Measurements from ENCODE around the gene TIMM22.

The TIMM22 gene

GRCh38 chr17:1021147-1021546, 24.2 kb downstream of the TIMM22 start:
- Histone ChIP-seq H3K36me3 (peaks cover 51% of the 10 kb centered on the region), H3K9me3 (no peaks in the 10 kb centered on the region), H3K4me1 (ENCODE audit: control insufficient read depth in 1 of 2, insufficient read depth in 1 of 2, low read depth in 1 of 2, low read length in 1 of 2) (no peaks in the 10 kb centered on the region), H3K27me3 (no peaks in the 10 kb centered on the region), H3K27ac (no peak overlapping the region), H3K4me3 (ENCODE audit: low read depth in 1 of 2, low read length in 1 of 2) (no peak overlapping the region)
- TF ChIP-seq CTCF (IDR thresholded peaks at IDR 0.05), result no peak

- Histone ChIP-seq H3K27ac (no peak overlapping the region), H3K27me3 (no peaks in the 10 kb centered on the region), H3K4me3 (ENCODE audit: low read depth in 1 of 2, low read length in 1 of 2) (no peak overlapping the region), H3K9me3 (no peaks in the 10 kb centered on the region), H3K36me3 (peaks cover 64% of the 10 kb centered on the region), H3K4me1 (ENCODE audit: control insufficient read depth in 1 of 2, insufficient read depth in 1 of 2, low read depth in 1 of 2, low read length in 1 of 2) (no peaks in the 10 kb centered on the region)
- TF ChIP-seq CTCF (IDR thresholded peaks at IDR 0.05), result no peak
Observed at GRCh38 chr17:1022278-1023024, 25.5 kb downstream of the TIMM22 start.

GRCh38 chr17:1024076-1024475, 27.1 kb downstream of the TIMM22 start:
- TF ChIP-seq CTCF (IDR thresholded peaks at IDR 0.05), result no peak
- H3K9me3 ChIP-seq, result no peaks in the 10 kb centered on the region
- H3K36me3 ChIP-seq, result peaks cover 67% of the 10 kb centered on the region
- H3K4me1 ChIP-seq (ENCODE audit: control insufficient read depth in 1 of 2, insufficient read depth in 1 of 2, low read depth in 1 of 2, low read length in 1 of 2), result no peaks in the 10 kb centered on the region
- H3K27me3 ChIP-seq, result no peaks in the 10 kb centered on the region
- no peak overlapping the region for H3K4me3 ChIP-seq (ENCODE audit: low read depth in 1 of 2, low read length in 1 of 2)
- no peak overlapping the region for H3K27ac ChIP-seq

GRCh38 chr17:1025733-1026598, 29.0 kb downstream of the TIMM22 start:
- no peaks in the 10 kb centered on the region for H3K9me3 ChIP-seq
- no peak overlapping the region for H3K27ac ChIP-seq
- H3K36me3 ChIP-seq, result peaks cover 62% of the 10 kb centered on the region
- H3K4me1 ChIP-seq (ENCODE audit: control insufficient read depth in 1 of 2, insufficient read depth in 1 of 2, low read depth in 1 of 2, low read length in 1 of 2), result no peaks in the 10 kb centered on the region
- no peak overlapping the region for H3K4me3 ChIP-seq (ENCODE audit: low read depth in 1 of 2, low read length in 1 of 2)
- no peaks in the 10 kb centered on the region for H3K27me3 ChIP-seq
- no peak for TF ChIP-seq CTCF (IDR thresholded peaks at IDR 0.05)

- Histone ChIP-seq H3K9me3 (no peaks in the 10 kb centered on the region), H3K4me3 (ENCODE audit: low read depth in 1 of 2, low read length in 1 of 2) (no peak overlapping the region), H3K4me1 (ENCODE audit: control insufficient read depth in 1 of 2, insufficient read depth in 1 of 2, low read depth in 1 of 2, low read length in 1 of 2) (no peaks in the 10 kb centered on the region), H3K27me3 (no peaks in the 10 kb centered on the region), H3K27ac (no peak overlapping the region), H3K36me3 (peaks cover 67% of the 10 kb centered on the region)
- no peak for TF ChIP-seq CTCF (IDR thresholded peaks at IDR 0.05)
Observed at GRCh38 chr17:1026599-1026975, 29.7 kb downstream of the TIMM22 start.
